Activated naive CD8-positive, alpha-beta T cell (primary cell): ENCODE data around the gene FBLN2.

Experiments used
- H3K27ac Mint-ChIP-seq: one replicate; pipeline ENCODE4 v1.8.0; 2021; ENCODE audit warnings: mixed read lengths
- H3K27me3 Mint-ChIP-seq: one replicate; pipeline ENCODE4 v1.8.0; 2021; ENCODE audit warnings: mixed read lengths
- H3K36me3 Mint-ChIP-seq: one replicate; pipeline ENCODE4 v1.8.0; 2021; ENCODE audit warnings: mixed read lengths
- H3K4me1 Mint-ChIP-seq: one replicate; pipeline ENCODE4 v1.8.0; 2021; ENCODE audit warnings: low read depth, mixed read lengths
- H3K4me3 Mint-ChIP-seq: one replicate; pipeline ENCODE4 v1.8.0; 2021; ENCODE audit warnings: mild to moderate bottlenecking, mixed read lengths
- H3K9me3 Mint-ChIP-seq: one replicate; pipeline ENCODE4 v1.8.0; 2021; ENCODE audit warnings: low read depth, mixed read lengths

The FBLN2 gene

DNA sequence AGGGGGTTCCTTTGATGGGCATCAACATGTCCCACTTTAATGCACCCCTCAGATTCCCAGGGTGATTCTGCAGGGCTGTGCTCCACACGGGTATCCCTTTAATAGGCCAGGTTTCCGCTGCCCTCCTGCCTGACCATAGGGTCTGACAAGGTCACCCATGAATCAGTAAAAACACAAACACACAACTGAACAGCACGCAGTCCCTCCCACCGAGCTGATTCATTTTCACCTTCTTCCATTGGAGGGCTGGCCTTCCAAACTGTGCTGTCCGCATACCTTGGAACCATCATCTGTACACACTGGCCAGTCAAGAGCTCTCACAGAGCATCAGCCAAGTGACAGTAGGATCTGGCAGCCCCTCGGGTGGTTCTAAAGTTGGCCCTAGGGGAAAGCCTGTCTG, 93.7 kb downstream of the FBLN2 start:
- Mint-ChIP-seq H3K4me1 (peaks cover 7% of the 10 kb centered on the region), H3K9me3 (no peaks in the 10 kb centered on the region), H3K36me3 (no peaks in the 10 kb centered on the region), H3K4me3 (no peak overlapping the region), H3K27ac (no peak overlapping the region), H3K27me3 (peaks cover 5% of the 10 kb centered on the region)

DNA sequence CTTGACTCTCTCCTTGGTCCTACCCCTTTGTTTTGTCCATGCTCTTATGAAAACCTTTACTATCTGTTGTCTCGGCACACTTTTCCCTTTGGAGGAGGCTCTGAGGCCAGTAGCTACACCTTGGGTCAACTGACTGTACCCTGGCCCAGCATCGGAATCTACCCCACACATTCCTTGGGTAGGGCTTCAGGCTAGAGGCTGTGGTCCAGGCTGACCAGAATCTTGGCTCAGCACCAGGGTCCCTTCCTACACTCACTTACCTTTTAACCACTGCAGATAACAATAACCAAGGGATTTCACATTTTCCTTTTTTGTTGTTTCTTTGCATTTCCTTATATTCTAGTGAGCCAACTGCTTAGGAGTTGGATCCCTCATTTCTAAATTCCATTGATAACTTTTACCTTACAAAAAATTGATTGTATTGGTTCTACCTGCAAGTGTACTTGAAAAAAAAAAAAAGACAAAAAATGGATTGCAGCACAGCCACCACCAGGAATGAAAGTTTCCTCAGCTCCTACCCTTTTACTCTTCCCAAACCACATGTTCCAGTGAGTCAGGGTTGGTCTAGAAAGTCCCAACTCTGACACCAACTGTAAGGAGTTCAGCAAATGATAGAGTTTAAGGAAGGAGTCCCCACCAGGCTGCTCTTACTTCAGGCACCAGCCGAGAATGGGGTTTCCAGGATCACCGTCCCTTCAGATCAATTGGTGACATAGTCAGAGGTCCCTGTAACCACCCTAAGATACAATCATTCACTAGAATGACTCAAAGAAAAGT, 95.6 kb downstream of the FBLN2 start:
- Mint-ChIP-seq H3K27me3 (peaks cover 9% of the 10 kb centered on the region), H3K27ac (no peak overlapping the region), H3K36me3 (no peaks in the 10 kb centered on the region), H3K4me3 (no peak overlapping the region), H3K9me3 (no peaks in the 10 kb centered on the region), H3K4me1 (peaks cover 16% of the 10 kb centered on the region)

GRCh38 chr3:13645801-13646637, 97.1 kb downstream of the FBLN2 start:
- Mint-ChIP-seq H3K4me1 (peaks cover 28% of the 10 kb centered on the region), H3K4me3 (no peak overlapping the region), H3K9me3 (no peaks in the 10 kb centered on the region), H3K27ac (no peak overlapping the region), H3K27me3 (peaks cover 9% of the 10 kb centered on the region), H3K36me3 (no peaks in the 10 kb centered on the region)

DNA sequence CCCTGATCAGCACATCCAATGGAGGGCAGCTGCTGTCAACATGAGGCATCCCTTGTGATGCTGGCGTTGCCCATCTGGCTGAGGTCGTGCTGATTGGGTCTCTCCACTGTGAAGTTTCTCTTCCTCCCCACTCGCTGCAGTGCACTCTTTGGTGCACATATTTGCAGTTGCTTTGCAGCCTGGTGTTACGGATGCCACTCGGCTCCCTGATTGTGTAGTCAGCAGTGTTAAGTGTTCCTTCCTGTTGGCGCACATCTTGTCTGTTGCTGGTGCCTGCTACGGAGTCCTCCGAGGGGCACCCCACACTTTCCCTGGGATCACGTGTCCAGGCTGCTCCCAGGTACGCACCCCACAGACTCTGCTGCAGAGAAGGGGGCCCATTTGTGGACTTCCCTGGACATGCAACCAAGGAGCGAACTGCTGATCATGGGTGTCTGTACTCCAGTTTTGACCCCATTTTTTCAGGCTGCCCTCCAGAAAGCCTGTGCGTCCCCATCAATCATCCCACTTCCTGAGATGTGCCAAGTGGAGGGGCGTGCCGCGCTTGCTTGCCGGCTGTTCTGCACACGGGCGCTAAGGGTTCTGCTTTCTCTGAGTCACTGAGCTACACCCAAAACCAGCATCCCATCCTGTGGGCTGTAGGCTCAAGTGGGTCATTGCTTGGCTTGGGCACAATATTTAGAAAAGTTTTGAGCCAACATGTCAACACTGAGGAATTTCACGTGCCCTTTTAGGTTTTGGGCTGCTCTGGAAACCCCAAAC, 98.6 kb downstream of the FBLN2 start:
- Mint-ChIP-seq H3K36me3 (no peaks in the 10 kb centered on the region), H3K27ac (no peak overlapping the region), H3K27me3 (peaks cover 9% of the 10 kb centered on the region), H3K4me3 (peak overlapping the region; percentile 20), H3K4me1 (peaks cover 33% of the 10 kb centered on the region), H3K9me3 (no peaks in the 10 kb centered on the region)

- peak overlapping the region; percentile 40 for H3K4me3 Mint-ChIP-seq
- H3K9me3 Mint-ChIP-seq, result no peaks in the 10 kb centered on the region
- H3K27ac Mint-ChIP-seq, result no peak overlapping the region
Observed at GRCh38 chr3:13648060-13649001, 99.4 kb downstream of the FBLN2 start.

GRCh38 chr3:13650210-13651056, 101.5 kb downstream of the FBLN2 start:
- Mint-ChIP-seq H3K4me3 (peak overlapping the region; percentile 60), H3K4me1 (peaks cover 49% of the 10 kb centered on the region), H3K27me3 (peaks cover 7% of the 10 kb centered on the region), H3K9me3 (no peaks in the 10 kb centered on the region), H3K27ac (peak overlapping the region; percentile 42), H3K36me3 (no peaks in the 10 kb centered on the region)

More at GRCh38 chr3:13648060-13649001, 99.4 kb downstream of the FBLN2 start:
- Mint-ChIP-seq H3K27me3 (peaks cover 9% of the 10 kb centered on the region), H3K36me3 (no peaks in the 10 kb centered on the region), H3K4me1 (peaks cover 38% of the 10 kb centered on the region)

DNA sequence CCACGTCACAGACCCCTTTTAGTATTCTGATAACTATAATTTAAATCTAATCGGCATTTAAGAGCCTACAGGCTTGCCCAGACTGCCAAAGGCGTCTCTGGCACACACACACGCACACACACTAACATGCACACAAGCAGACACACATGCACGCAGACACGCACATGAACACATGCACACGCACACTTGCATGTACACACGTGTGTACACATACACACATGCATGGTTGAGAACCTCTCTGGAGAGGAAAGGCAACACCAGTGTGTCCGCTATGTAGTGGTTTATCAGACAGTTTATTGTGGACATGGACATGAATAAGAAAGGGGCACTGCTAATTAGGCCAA, 102.1 kb downstream of the FBLN2 start:
- Mint-ChIP-seq H3K27ac (no peak overlapping the region), H3K4me1 (peaks cover 51% of the 10 kb centered on the region)

GRCh38 chr3:13651775-13652428, 103.0 kb downstream of the FBLN2 start:
- H3K27me3 Mint-ChIP-seq, result peaks cover 7% of the 10 kb centered on the region
- no peak overlapping the region for H3K27ac Mint-ChIP-seq
- H3K4me3 Mint-ChIP-seq, result no peak overlapping the region
- H3K36me3 Mint-ChIP-seq, result no peaks in the 10 kb centered on the region
- no peaks in the 10 kb centered on the region for H3K9me3 Mint-ChIP-seq
- H3K4me1 Mint-ChIP-seq, result peaks cover 50% of the 10 kb centered on the region

More for the DNA sequence above, 102.1 kb downstream of the FBLN2 start:
- Mint-ChIP-seq H3K36me3 (no peaks in the 10 kb centered on the region), H3K27me3 (peaks cover 7% of the 10 kb centered on the region), H3K4me3 (no peak overlapping the region), H3K9me3 (no peaks in the 10 kb centered on the region)

DNA sequence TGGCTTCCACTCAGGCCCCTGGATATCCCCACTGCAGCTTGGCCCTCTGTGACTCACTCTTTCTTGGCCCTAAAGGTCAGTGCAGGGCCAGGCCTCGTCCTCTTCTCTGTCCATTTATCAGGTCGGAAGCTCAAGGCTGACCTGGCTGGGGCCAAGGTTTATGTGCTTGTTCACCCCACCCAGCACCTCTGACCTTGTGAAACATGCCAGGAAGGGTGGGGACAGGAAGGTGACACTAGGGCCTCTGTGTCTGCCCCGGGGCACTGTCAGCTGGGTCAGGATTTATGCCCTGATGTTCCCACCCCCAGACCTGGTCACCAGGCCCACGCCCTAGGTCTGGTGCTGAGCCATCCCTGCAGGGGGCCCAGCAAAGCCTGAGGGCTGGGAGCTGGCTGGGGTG, 103.8 kb downstream of the FBLN2 start:
- H3K27me3 Mint-ChIP-seq, result peaks cover 3% of the 10 kb centered on the region
- no peaks in the 10 kb centered on the region for H3K9me3 Mint-ChIP-seq
- no peak overlapping the region for H3K27ac Mint-ChIP-seq
- peaks cover 46% of the 10 kb centered on the region for H3K4me1 Mint-ChIP-seq
- no peak overlapping the region for H3K4me3 Mint-ChIP-seq
- no peaks in the 10 kb centered on the region for H3K36me3 Mint-ChIP-seq

GRCh38 chr3:13653631-13654279, 104.8 kb downstream of the FBLN2 start:
- no peak overlapping the region for H3K27ac Mint-ChIP-seq
- H3K27me3 Mint-ChIP-seq, result no peaks in the 10 kb centered on the region
- peaks cover 41% of the 10 kb centered on the region for H3K4me1 Mint-ChIP-seq
- H3K9me3 Mint-ChIP-seq, result no peaks in the 10 kb centered on the region
- peak overlapping the region; percentile 30 for H3K4me3 Mint-ChIP-seq
- H3K36me3 Mint-ChIP-seq, result no peaks in the 10 kb centered on the region

- H3K27me3 Mint-ChIP-seq, result no peaks in the 10 kb centered on the region
- H3K4me1 Mint-ChIP-seq, result peaks cover 40% of the 10 kb centered on the region
- peak overlapping the region; percentile 57 for H3K4me3 Mint-ChIP-seq
- H3K36me3 Mint-ChIP-seq, result no peaks in the 10 kb centered on the region
- no peak overlapping the region for H3K27ac Mint-ChIP-seq
- no peaks in the 10 kb centered on the region for H3K9me3 Mint-ChIP-seq
Observed at GRCh38 chr3:13654330-13655060, 105.6 kb downstream of the FBLN2 start.
